Measurements from ENCODE around the gene C1QB.

DNA sequence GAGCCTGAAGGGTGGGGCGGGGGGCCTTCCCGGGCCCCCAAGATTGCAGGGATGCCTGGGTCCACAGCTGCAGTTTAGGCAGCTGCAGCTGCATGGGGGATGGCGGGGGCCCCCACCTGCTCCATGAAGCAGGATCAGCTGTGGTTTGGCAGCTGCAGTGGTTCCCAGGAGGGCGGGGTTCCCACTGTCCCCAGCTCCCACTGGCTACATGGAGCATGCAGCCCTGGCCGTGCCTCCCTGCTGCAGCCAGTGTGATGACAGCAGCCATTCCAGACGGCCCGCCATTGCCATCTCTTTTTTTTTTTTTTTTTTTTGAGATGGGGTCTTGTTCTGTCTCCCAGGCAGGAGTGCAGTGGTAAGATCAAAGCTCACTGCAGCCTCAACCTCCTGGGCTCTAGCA is 17.6 kb upstream of the C1QB start:
- TF ChIP-seq, protein P1, sequence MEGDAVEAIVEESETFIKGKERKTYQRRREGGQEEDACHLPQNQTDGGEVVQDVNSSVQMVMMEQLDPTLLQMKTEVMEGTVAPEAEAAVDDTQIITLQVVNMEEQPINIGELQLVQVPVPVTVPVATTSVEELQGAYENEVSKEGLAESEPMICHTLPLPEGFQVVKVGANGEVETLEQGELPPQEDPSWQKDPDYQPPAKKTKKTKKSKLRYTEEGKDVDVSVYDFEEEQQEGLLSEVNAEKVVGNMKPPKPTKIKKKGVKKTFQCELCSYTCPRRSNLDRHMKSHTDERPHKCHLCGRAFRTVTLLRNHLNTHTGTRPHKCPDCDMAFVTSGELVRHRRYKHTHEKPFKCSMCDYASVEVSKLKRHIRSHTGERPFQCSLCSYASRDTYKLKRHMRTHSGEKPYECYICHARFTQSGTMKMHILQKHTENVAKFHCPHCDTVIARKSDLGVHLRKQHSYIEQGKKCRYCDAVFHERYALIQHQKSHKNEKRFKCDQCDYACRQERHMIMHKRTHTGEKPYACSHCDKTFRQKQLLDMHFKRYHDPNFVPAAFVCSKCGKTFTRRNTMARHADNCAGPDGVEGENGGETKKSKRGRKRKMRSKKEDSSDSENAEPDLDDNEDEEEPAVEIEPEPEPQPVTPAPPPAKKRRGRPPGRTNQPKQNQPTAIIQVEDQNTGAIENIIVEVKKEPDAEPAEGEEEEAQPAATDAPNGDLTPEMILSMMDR (conservative IDR thresholded peaks at IDR 0.05) = no peak
- TF ChIP-seq EZH2 (IDR thresholded peaks at IDR 0.05; ENCODE audit: low read depth) = no peak
